GM12874 (cell line): ENCODE results near the gene SEC62.
A peak's percentile ranks its signal among the peaks of the same experiment; 100 is the strongest.

Source experiments
- CTCF ChIP-seq: IDR thresholded peaks from 2 replicates; pipeline ENCODE4 v1.5.1; 2011; ENCODE audit warnings: low read depth, mild to moderate bottlenecking, control low read depth, low read length, moderate library complexity; ENCODE audit not compliant: insufficient read depth

SEC62 gene

GRCh38 chr3:169966428-169966950, at the start of gene SEC62:
SEC62 (plus strand) TSS chr3:169966807; CDS start chr3:169966823, 16 bp downstream.
- TF ChIP-seq CTCF: peak; percentile 55

- TF ChIP-seq CTCF: no peak
Measured at GRCh38 chr3:169923189-169923588, 43.4 kb upstream of the SEC62 start.

GRCh38 chr3:169923831-169924230, 42.8 kb upstream of the SEC62 start:
- no peak for TF ChIP-seq CTCF

- TF ChIP-seq CTCF: 0 out of 2 replicates have a peak, but pooled peaks have one; percentile 16
Measured at GRCh38 chr3:169929830-169930519, 36.6 kb upstream of the SEC62 start.

GRCh38 chr3:169930843-169931242, 35.8 kb upstream of the SEC62 start:
- no peak for TF ChIP-seq CTCF

GRCh38 chr3:169931747-169932520, 34.7 kb upstream of the SEC62 start:
- no peak for TF ChIP-seq CTCF

GRCh38 chr3:169939320-169939719, 27.3 kb upstream of the SEC62 start:
- no peak for TF ChIP-seq CTCF
